ENCODE measurements around the gene LTK.
"Not testable (repeated sequence)": the region's sequence is repeated elsewhere in the genome, so short reads cannot be mapped to it uniquely, and the experiment has no call there.

Gene LTK

GRCh38 chr15:41474941-41475340 is 38.7 kb downstream of the LTK start:
- no peak overlapping the region for H3K27ac ChIP-seq
- POLR2A ChIA-PET (ENCODE audit: low non-redundant PET) = no interaction called here
- no peak for TF ChIP-seq CTCF (conservative IDR thresholded peaks at IDR 0.05; ENCODE audit: low read depth)
- CTCF ChIA-PET = interaction anchor here (4.0 kb wide), 1 partner anchor 9 kb away, joined by 18 read pairs; no protein-coding TSS in a partner anchor
- no peak for DNase-seq (ENCODE audit: low spot score)

GRCh38 chr15:41474436-41474835 is 39.2 kb downstream of the LTK start:
- no peak for DNase-seq (ENCODE audit: low spot score)
- TF ChIP-seq CTCF (conservative IDR thresholded peaks at IDR 0.05; ENCODE audit: low read depth) = no peak
- ChIA-PET CTCF (interaction anchor here (4.0 kb wide), 1 partner anchor 9 kb away, joined by 18 read pairs; no protein-coding TSS in a partner anchor), POLR2A (ENCODE audit: low non-redundant PET) (no interaction called here)
- H3K27ac ChIP-seq = no peak overlapping the region

- POLR2A ChIA-PET (ENCODE audit: low non-redundant PET) = no interaction called here
- no peak overlapping the region for H3K27ac ChIP-seq
- TF ChIP-seq CTCF (conservative IDR thresholded peaks at IDR 0.05; ENCODE audit: low read depth) = no peak
- CTCF ChIA-PET = interaction anchor here (4.0 kb wide), 1 partner anchor 8 kb away, joined by 18 read pairs; no protein-coding TSS in a partner anchor
- DNase-seq (ENCODE audit: low spot score) = no peak
These were observed 40.2 kb downstream of the LTK start for GRCh38 chr15:41473418-41473817.

GRCh38 chr15:41469644-41470043 is 44.0 kb downstream of the LTK start:
- H3K27ac ChIP-seq; DNase-seq (ENCODE audit: low spot score); POLR2A ChIA-PET (ENCODE audit: low non-redundant PET): not testable (repeated sequence)
- CTCF ChIA-PET = interaction anchor here (0.6 kb wide), 2 partner anchors 15 to 116 kb away, joined by 3 read pairs; no protein-coding TSS in a partner anchor

- DNase-seq (ENCODE audit: low spot score) = no peak
- TF ChIP-seq CTCF (conservative IDR thresholded peaks at IDR 0.05; ENCODE audit: low read depth) = no peak
- POLR2A ChIA-PET (ENCODE audit: low non-redundant PET) = no interaction called here
- H3K27ac ChIP-seq = no peak overlapping the region
- CTCF ChIA-PET = interaction anchor here (0.8 to 1.9 kb wide), 8 partner anchors 9 to 119 kb away, joined by 3 to 18 read pairs (median 7); no protein-coding TSS in a partner anchor
These were observed 46.9 kb downstream of the LTK start for GRCh38 chr15:41466711-41467110.

- no peak overlapping the region for H3K27ac ChIP-seq
- peak; percentile 64 for DNase-seq (ENCODE audit: low spot score)
- POLR2A ChIA-PET (ENCODE audit: low non-redundant PET) = no interaction called here
- CTCF ChIA-PET = interaction anchor here (0.6 to 1.9 kb wide), 26 partner anchors 8 to 1343 kb away, joined by 3 to 18 read pairs (median 4); no protein-coding TSS in a partner anchor
- TF ChIP-seq CTCF (conservative IDR thresholded peaks at IDR 0.05; ENCODE audit: low read depth) = peak; percentile 99
These were observed 47.7 kb downstream of the LTK start for GRCh38 chr15:41465822-41466421.

GRCh38 chr15:41464889-41465580 is 48.6 kb downstream of the LTK start:
- no peak for TF ChIP-seq CTCF (conservative IDR thresholded peaks at IDR 0.05; ENCODE audit: low read depth)
- no peak overlapping the region for H3K27ac ChIP-seq
- CTCF ChIA-PET = interaction anchor here (0.6 to 1.9 kb wide), 19 partner anchors 10 to 121 kb away, joined by 3 to 18 read pairs (median 5); no protein-coding TSS in a partner anchor
- DNase-seq (ENCODE audit: low spot score) = no peak
- POLR2A ChIA-PET (ENCODE audit: low non-redundant PET) = no interaction called here

All from RWPE1 (cell line).